GM12878 (cell line): ENCODE data around the gene DGKI. TPM values are rescaled to one million over a fixed set of nuclear protein-coding genes. Genes with fewer than 3 reads are reported as not detected.

ENCODE experiments used
- ATAC-seq: fragments of 200-7000 bp; cut with Tn5 transposase; 3 replicates; pipeline ENCODE4 v1.9.1; 2020; ENCODE audit warnings: mild to moderate bottlenecking, moderate library complexity
- BruUV-seq: library from RNA; stranded (reverse); fragments of 400-500 nt; replicated peaks from 2 replicates; lab custom pipeline; 2021; lab: Mats Ljungman, UMichigan
- CTCF ChIA-PET: fragments of 300-600 bp; sonication (Branson Sonifier 250); formaldehyde crosslinking; extraction: SDS; loops from one replicate; lab custom pipeline; 2021; ENCODE audit warnings: inconsistent platforms; lab: Yijun Ruan, JAX
- POLR2A ChIA-PET: fragments of 350-600 bp; formaldehyde crosslinking; extraction: SDS; loops from one replicate; lab custom pipeline; 2021; ENCODE audit warnings: inconsistent platforms; lab: Charles Lee
- RAD21 ChIA-PET: fragments of 300-600 bp; sonication (Branson Sonifier 250); formaldehyde crosslinking; loops from one replicate; lab custom pipeline; 2023; ENCODE audit warnings: antibody characterized with exemption; ENCODE audit not compliant: unreplicated experiment; lab: Charles Lee
- SMC1A ChIA-PET: fragments of 300-600 bp; sonication (Branson Sonifier 250); formaldehyde crosslinking; loops from one replicate; lab custom pipeline; 2023; ENCODE audit not compliant: unreplicated experiment, uncharacterized antibody; lab: Charles Lee
- DNase-seq: peaks from one replicate; pipeline ENCODE4 v3.0.0-alpha.2; 2011; ENCODE audit warnings: low read depth, low spot score
- FAIRE-seq: peaks from 3 replicates; lab custom pipeline; 2011; peaks lifted over from hg19 to GRCh38; lab: Jason Lieb, UNC
- H2AFZ ChIP-seq: 2 replicates; pipeline ENCODE4 v1.6.0; 2011; ENCODE audit warnings: low read depth, low read length, control low read depth; ENCODE audit not compliant: control insufficient read depth
- H3K27ac ChIP-seq: 2 replicates; pipeline ENCODE4 v1.5.1; 2011; ENCODE audit warnings: control low read depth; ENCODE audit not compliant: control insufficient read depth, insufficient read depth
- H3K27me3 ChIP-seq, 2 experiments: replicated peaks in 1 of 2; 2 replicates each; pipeline versions ENCODE4 v1.6.0 to v1.6.1; 2011; ENCODE audit warnings: low read length in 1 of 2; ENCODE audit not compliant: control insufficient read depth in 2 of 2, insufficient read depth in 2 of 2
- H3K36me3 ChIP-seq, 2 experiments: 2 replicates each; pipeline ENCODE4 v1.5.1; 2011; ENCODE audit warnings: low read length in 1 of 2; ENCODE audit not compliant: control insufficient read depth in 2 of 2, insufficient read depth in 2 of 2
- H3K4me1 ChIP-seq: 2 replicates; pipeline ENCODE4 v1.6.1; 2011; ENCODE audit warnings: mild to moderate bottlenecking, low read length, moderate library complexity, mixed read lengths; ENCODE audit not compliant: control insufficient read depth, insufficient read depth
- H3K4me2 ChIP-seq: 2 replicates; pipeline ENCODE4 v1.6.0; 2011; ENCODE audit warnings: control low read depth; ENCODE audit not compliant: control insufficient read depth, insufficient read depth
- H3K4me3 ChIP-seq: fragments of 200-600 bp; sonication (generic); 2 replicates; pipeline ENCODE4 v1.5.1; 2016
- H3K79me2 ChIP-seq: 2 replicates; pipeline ENCODE4 v1.6.0; 2011; ENCODE audit warnings: low read length; ENCODE audit not compliant: control insufficient read depth, insufficient read depth
- H3K9ac ChIP-seq: 2 replicates; pipeline ENCODE4 v1.8.0; 2011; ENCODE audit warnings: low read length, control low read depth, mixed read lengths; ENCODE audit not compliant: control insufficient read depth, insufficient read depth
- H3K9me3 ChIP-seq: replicated peaks from 3 replicates; pipeline ENCODE4 v1.5.1; 2011; ENCODE audit warnings: mild to moderate bottlenecking, low read length; ENCODE audit not compliant: control insufficient read depth, insufficient read depth
- H4K20me1 ChIP-seq: 2 replicates; pipeline ENCODE4 v1.6.0; 2011; ENCODE audit not compliant: control insufficient read depth, insufficient read depth
- JUND ChIP-seq: IDR thresholded peaks from 2 replicates; pipeline ENCODE4 v1.6.1; 2012; ENCODE audit warnings: low read depth, mild to moderate bottlenecking, low read length, improper control_type of control experiment, moderate library complexity
- NR2C1 ChIP-seq: fragments of 450-650 bp; IDR thresholded peaks from 2 replicates; pipeline ENCODE4 v1.6.1; 2017; ENCODE audit warnings: antibody characterized with exemption, mild to moderate bottlenecking, moderate library complexity
- WGBS: methylation state at CpG from one replicate; pipeline ENCODE4 v1.1.6; 2016; ENCODE audit warnings: low lambda C conversion rate; ENCODE audit not compliant: insufficient replicate concordance, insufficient coverage; ENCODE audit errors: missing lambda C conversion rate; 5-methylcytosine and 5-hydroxymethylcytosine counted together
- in situ Hi-C: fragments of 300-500 bp; cut with MboI; formaldehyde crosslinking; loops from 9 replicates; pipeline ENCODE4 v1.14.3; 2018; ENCODE audit warnings: mixed read lengths
- intact Hi-C: fragments of 100-400 bp; cut with micrococcal nuclease; formaldehyde crosslinking; loops from one replicate; pipeline ENCODE4 v1.14.2; 2022; ENCODE audit not compliant: unreplicated experiment
- polyA plus RNA-seq, 11 experiments: library from polyadenylated mRNA; depleted of rRNA in 4 of 11; unstranded in 6 of 11; stranded (reverse) in 5 of 11; fragments of >200 nt; fragmentation: Nextera tagmentation in 4 of 11; fragmentation: Illumina TruSeq in 1 of 11; extraction: Ambion mirVana in 4 of 11; extraction: Trizol in 1 of 11; gene quantifications; 1 replicate in 1 of 11; 2 replicates in 10 of 11; pipeline versions ENCODE4 v1.2.1 to v1.2.3, GENCODE V29; 2011 to 2016; ENCODE audit warnings: inconsistent platforms in 2 of 11, missing spikeins in 2 of 11, low read depth in 1 of 11
- total RNA-seq, 4 experiments: library from RNA; depleted of rRNA in 3 of 4; stranded (reverse); fragments of >200 nt in 3 of 4; fragmentation: Illumina TruSeq in 1 of 4; extraction: Trizol in 1 of 4; gene quantifications; 2 replicates each; pipeline versions ENCODE4 v1.2.1 to v1.2.3, GENCODE V29; 2013 to 2021
- TF ChIP-seq, protein P1 (sequence below): IDR thresholded peaks from 2 replicates; pipeline ENCODE4 v1.6.1; 2011; ENCODE audit warnings: low read depth, low read length, improper control_type of control experiment, borderline replicate concordance
- TF ChIP-seq, protein P2 (sequence below), 3 experiments: IDR thresholded peaks in 2 of 3; conservative IDR thresholded peaks in 1 of 3; 2 replicates each; pipeline ENCODE4 v1.5.1; 2011; ENCODE audit warnings: low read depth in 3 of 3, low read length in 3 of 3, mild to moderate bottlenecking in 3 of 3, control low read depth in 2 of 3, moderate library complexity in 2 of 3, inconsistent platforms in 1 of 3, mixed read lengths in 1 of 3; ENCODE audit not compliant: control insufficient read depth in 2 of 3, insufficient read depth in 1 of 3; ENCODE audit errors: extremely low read depth in 1 of 3

The DGKI gene
- total and polyA plus RNA-seq, 10 of the 15 experiments (the other 5 are each of a cell fraction or from before 2014, with no cell fraction given): 10.4 to 37.1 (median 22.1) TPM

DNA sequence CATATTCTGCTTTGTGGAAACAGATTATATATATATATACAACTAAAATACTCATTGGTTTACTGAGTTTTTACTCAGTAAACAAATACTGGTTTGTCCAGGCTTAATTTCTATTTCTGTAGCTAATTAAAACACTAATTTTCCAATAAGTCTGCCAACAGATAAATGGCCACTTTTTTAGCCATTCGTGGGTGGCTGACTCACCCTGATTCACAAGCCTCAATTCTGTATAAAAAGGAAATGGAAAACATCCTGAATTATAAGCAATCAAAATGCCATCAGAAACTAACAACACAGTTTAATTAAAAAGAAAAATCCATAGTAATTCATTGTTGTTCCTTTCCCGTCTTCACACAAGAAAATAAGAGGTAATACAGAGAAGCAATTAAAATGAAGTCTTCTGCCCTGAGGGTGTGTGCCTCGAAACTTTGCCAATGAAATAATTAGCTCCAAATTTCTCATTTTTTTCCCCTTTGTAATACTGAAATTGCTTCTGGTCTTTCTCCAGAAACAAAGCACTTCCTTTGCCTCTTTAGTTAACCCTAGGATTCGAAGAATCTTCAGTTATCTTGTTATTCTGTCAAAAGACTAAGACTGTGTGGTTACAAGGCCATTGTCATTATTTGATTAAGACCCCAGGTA is 384.6 kb downstream of the DGKI start:
- ChIA-PET CTCF (interaction anchor here (0.8 to 1.3 kb wide), 3 partner anchors 10 to 16 kb away, joined by 3 to 4 read pairs (median 3); no protein-coding TSS in a partner anchor), SMC1A (interaction anchor here (0.7 to 1.1 kb wide), 4 partner anchors 15 to 128 kb away, joined by 3 to 4 read pairs (median 4); no protein-coding TSS in a partner anchor), RAD21 (interaction anchor here (1.0 kb wide), 1 partner anchor 129 kb away, joined by 3 read pairs; no protein-coding TSS in a partner anchor)
- no peaks in the 10 kb centered on the region; a peak in 1 of 4 replicates for H3K27me3 ChIP-seq
- no peak for DNase-seq
- intact Hi-C loops: loop anchor here (10.0 kb wide), 1 partner anchor 133 kb away; no protein-coding TSS in a partner anchor
- H4K20me1 ChIP-seq: no peaks in the 10 kb centered on the region
- no TSS peak for BruUV-seq
- TF ChIP-seq, protein P1, sequence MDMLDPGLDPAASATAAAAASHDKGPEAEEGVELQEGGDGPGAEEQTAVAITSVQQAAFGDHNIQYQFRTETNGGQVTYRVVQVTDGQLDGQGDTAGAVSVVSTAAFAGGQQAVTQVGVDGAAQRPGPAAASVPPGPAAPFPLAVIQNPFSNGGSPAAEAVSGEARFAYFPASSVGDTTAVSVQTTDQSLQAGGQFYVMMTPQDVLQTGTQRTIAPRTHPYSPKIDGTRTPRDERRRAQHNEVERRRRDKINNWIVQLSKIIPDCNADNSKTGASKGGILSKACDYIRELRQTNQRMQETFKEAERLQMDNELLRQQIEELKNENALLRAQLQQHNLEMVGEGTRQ: no peak
- TF ChIP-seq NR2C1 (no peak), JUND (no peak)
- TF ChIP-seq, protein P2, sequence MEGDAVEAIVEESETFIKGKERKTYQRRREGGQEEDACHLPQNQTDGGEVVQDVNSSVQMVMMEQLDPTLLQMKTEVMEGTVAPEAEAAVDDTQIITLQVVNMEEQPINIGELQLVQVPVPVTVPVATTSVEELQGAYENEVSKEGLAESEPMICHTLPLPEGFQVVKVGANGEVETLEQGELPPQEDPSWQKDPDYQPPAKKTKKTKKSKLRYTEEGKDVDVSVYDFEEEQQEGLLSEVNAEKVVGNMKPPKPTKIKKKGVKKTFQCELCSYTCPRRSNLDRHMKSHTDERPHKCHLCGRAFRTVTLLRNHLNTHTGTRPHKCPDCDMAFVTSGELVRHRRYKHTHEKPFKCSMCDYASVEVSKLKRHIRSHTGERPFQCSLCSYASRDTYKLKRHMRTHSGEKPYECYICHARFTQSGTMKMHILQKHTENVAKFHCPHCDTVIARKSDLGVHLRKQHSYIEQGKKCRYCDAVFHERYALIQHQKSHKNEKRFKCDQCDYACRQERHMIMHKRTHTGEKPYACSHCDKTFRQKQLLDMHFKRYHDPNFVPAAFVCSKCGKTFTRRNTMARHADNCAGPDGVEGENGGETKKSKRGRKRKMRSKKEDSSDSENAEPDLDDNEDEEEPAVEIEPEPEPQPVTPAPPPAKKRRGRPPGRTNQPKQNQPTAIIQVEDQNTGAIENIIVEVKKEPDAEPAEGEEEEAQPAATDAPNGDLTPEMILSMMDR (IDR thresholded peaks at IDR 0.05 in 2 of 3, conservative IDR thresholded peaks at IDR 0.05 in 1 of 3; ENCODE audit: control insufficient read depth in 2 of 3, extremely low read depth in 1 of 3, insufficient read depth in 1 of 3, low read depth in 3 of 3, low read length in 3 of 3): no peak
- TF ChIP-seq, all 136 proteins: peak for 0
- POLR2A ChIA-PET: no interaction called here
- Histone ChIP-seq H3K4me3 (no peak overlapping the region), H3K36me3 (no peaks in the 10 kb centered on the region), H3K9ac (no peak overlapping the region), H3K27ac (no peak overlapping the region), H3K4me2 (no peak overlapping the region), H3K4me1 (no peaks in the 10 kb centered on the region), H3K9me3 (no peaks in the 10 kb centered on the region), H3K79me2 (no peaks in the 10 kb centered on the region), H2AFZ (no peak overlapping the region)
- no peak for ATAC-seq
- FAIRE-seq: no peak
- 0% methylated on average over 4 of the region's 4 CpGs for WGBS
- in situ Hi-C loops: no loop called here
